ENCODE data around the gene IFT122.

DNA sequence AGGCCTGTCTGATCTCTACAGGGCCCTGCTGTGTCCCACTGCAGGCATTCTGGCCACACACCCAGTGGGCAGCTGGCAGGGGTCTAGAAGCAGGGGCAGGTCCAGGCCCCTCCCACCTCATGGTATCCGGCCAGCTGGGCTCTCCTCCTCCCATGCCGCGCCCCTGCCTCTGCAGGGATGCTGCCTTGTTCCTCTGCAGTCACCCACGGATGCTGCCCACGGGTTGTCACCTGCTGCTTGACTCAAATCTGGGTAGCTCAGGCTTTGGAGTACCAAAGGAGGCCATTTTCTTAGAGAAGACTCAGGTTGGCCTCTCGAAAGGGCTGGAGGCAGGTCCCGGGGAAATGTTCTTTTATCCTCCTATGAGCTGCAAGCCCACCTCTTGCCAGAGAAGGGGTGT lies 36.6 kb upstream of the IFT122 start:
- TF ChIP-seq, protein P1, sequence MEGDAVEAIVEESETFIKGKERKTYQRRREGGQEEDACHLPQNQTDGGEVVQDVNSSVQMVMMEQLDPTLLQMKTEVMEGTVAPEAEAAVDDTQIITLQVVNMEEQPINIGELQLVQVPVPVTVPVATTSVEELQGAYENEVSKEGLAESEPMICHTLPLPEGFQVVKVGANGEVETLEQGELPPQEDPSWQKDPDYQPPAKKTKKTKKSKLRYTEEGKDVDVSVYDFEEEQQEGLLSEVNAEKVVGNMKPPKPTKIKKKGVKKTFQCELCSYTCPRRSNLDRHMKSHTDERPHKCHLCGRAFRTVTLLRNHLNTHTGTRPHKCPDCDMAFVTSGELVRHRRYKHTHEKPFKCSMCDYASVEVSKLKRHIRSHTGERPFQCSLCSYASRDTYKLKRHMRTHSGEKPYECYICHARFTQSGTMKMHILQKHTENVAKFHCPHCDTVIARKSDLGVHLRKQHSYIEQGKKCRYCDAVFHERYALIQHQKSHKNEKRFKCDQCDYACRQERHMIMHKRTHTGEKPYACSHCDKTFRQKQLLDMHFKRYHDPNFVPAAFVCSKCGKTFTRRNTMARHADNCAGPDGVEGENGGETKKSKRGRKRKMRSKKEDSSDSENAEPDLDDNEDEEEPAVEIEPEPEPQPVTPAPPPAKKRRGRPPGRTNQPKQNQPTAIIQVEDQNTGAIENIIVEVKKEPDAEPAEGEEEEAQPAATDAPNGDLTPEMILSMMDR (IDR thresholded peaks at IDR 0.05): no peak
- TF ChIP-seq POLR2A (IDR thresholded peaks at IDR 0.05): no peak
- no peak for TF ChIP-seq EP300 (IDR thresholded peaks at IDR 0.05)
- TF ChIP-seq POLR2AphosphoS5 (IDR thresholded peaks at IDR 0.05): no peak

Measured in upper lobe of left lung (tissue), 4 donors.